Sigmoid colon (tissue), 4 donors: Measurements from ENCODE around the gene RER1.

Experiments used
- CTCF ChIP-seq, 4 experiments: fragments of 450-650 bp in 3 of 4; fragments of 200-600 bp in 1 of 4; IDR thresholded peaks; one replicate each; pipeline ENCODE4 v1.5.1; 2016 to 2019; ENCODE audit warnings: antibody characterized with exemption in 4 of 4, mild to moderate bottlenecking in 3 of 4, moderate library complexity in 2 of 4
- EP300 ChIP-seq, 4 donors: sonication (generic); formaldehyde crosslinking; IDR thresholded peaks; one replicate each; pipeline ENCODE4 v1.6.1; 2017; ENCODE audit warnings: antibody characterized with exemption in 4 of 4
- POLR2A ChIP-seq, 2 donors: fragments of 450-650 bp; IDR thresholded peaks; one replicate each; pipeline ENCODE4 v1.6.1; 2016; ENCODE audit warnings: antibody characterized with exemption in 2 of 2, mild to moderate bottlenecking in 2 of 2, moderate library complexity in 2 of 2
- POLR2AphosphoS5 ChIP-seq, 4 donors: sonication (generic); formaldehyde crosslinking; IDR thresholded peaks; one replicate each; pipeline ENCODE4 v1.6.1; 2017; ENCODE audit warnings: antibody characterized with exemption in 4 of 4

GRCh38 chr1:2396476-2396875 is 4.8 kb downstream of the RER1 start:
- TF ChIP-seq CTCF (IDR thresholded peaks at IDR 0.05) (no peak), POLR2A (IDR thresholded peaks at IDR 0.05) (no peak), POLR2AphosphoS5 (IDR thresholded peaks at IDR 0.05) (no peak), EP300 (IDR thresholded peaks at IDR 0.05) (no peak)
